ENCODE data around the gene POU3F1. TPM values are rescaled to one million over a fixed set of nuclear protein-coding genes. Genes with fewer than 3 reads are reported as not detected.

Gene POU3F1
- total RNA-seq, 1 donor: under 0.01 TPM

GRCh38 chr1:37997256-37998088 is 49.1 kb downstream of the POU3F1 start:
- peaks cover 36% of the 10 kb centered on the region for H3K4me1 ChIP-seq (ENCODE audit: insufficient read depth, low read length)
- no peaks in the 10 kb centered on the region for H3K27me3 ChIP-seq (ENCODE audit: insufficient read depth, low read length)
- TF ChIP-seq CTCF (IDR thresholded peaks at IDR 0.05; ENCODE audit: extremely low read depth, low read depth, low read length): no peak
- H3K9me3 ChIP-seq (ENCODE audit: low read depth, low read length): no peaks in the 10 kb centered on the region
- H3K27ac ChIP-seq (ENCODE audit: low read depth, low read length): no peak overlapping the region
- H3K79me2 ChIP-seq (ENCODE audit: insufficient read depth, low read length): peaks cover 35% of the 10 kb centered on the region
- H3K36me3 ChIP-seq (ENCODE audit: insufficient read depth, low read length): peaks cover 31% of the 10 kb centered on the region
- no peak overlapping the region for H3K4me3 ChIP-seq (ENCODE audit: insufficient read depth, low read length)
- no peak overlapping the region for H3K4me2 ChIP-seq (ENCODE audit: insufficient read depth, low read length)
- no peak overlapping the region for H2AFZ ChIP-seq (ENCODE audit: low read length)
- DNase-seq (ENCODE audit: insufficient read length, low spot score, missing footprints): peak; percentile 54
- no peaks in the 10 kb centered on the region for H4K20me1 ChIP-seq (ENCODE audit: insufficient read depth, low read length)

- Histone ChIP-seq H4K20me1 (ENCODE audit: insufficient read depth, low read length) (no peaks in the 10 kb centered on the region), H2AFZ (ENCODE audit: low read length) (peak overlapping the region; percentile 72), H3K79me2 (ENCODE audit: insufficient read depth, low read length) (peaks cover 25% of the 10 kb centered on the region), H3K27ac (ENCODE audit: low read depth, low read length) (no peak overlapping the region), H3K4me2 (ENCODE audit: insufficient read depth, low read length) (peak overlapping the region; percentile 84), H3K4me1 (ENCODE audit: insufficient read depth, low read length) (peaks cover 25% of the 10 kb centered on the region), H3K36me3 (ENCODE audit: insufficient read depth, low read length) (peaks cover 31% of the 10 kb centered on the region), H3K4me3 (ENCODE audit: insufficient read depth, low read length) (peak overlapping the region; percentile 70), H3K9me3 (ENCODE audit: low read depth, low read length) (no peaks in the 10 kb centered on the region), H3K27me3 (ENCODE audit: insufficient read depth, low read length) (no peaks in the 10 kb centered on the region)
- TF ChIP-seq CTCF (IDR thresholded peaks at IDR 0.05; ENCODE audit: extremely low read depth, low read depth, low read length): no peak
- DNase-seq (ENCODE audit: insufficient read length, low spot score, missing footprints): peak; percentile 93
These were observed 50.7 kb downstream of the POU3F1 start for GRCh38 chr1:37995751-37996345.

GRCh38 chr1:37994886-37995566 is 51.6 kb downstream of the POU3F1 start:
- Histone ChIP-seq H2AFZ (ENCODE audit: low read length) (no peak overlapping the region), H4K20me1 (ENCODE audit: insufficient read depth, low read length) (no peaks in the 10 kb centered on the region), H3K9me3 (ENCODE audit: low read depth, low read length) (no peaks in the 10 kb centered on the region), H3K4me3 (ENCODE audit: insufficient read depth, low read length) (no peak overlapping the region), H3K4me1 (ENCODE audit: insufficient read depth, low read length) (peaks cover 17% of the 10 kb centered on the region), H3K27ac (ENCODE audit: low read depth, low read length) (no peak overlapping the region), H3K79me2 (ENCODE audit: insufficient read depth, low read length) (peaks cover 25% of the 10 kb centered on the region), H3K4me2 (ENCODE audit: insufficient read depth, low read length) (no peak overlapping the region), H3K27me3 (ENCODE audit: insufficient read depth, low read length) (no peaks in the 10 kb centered on the region), H3K36me3 (ENCODE audit: insufficient read depth, low read length) (peaks cover 31% of the 10 kb centered on the region)
- peak; percentile 41 for DNase-seq (ENCODE audit: insufficient read length, low spot score, missing footprints)
- TF ChIP-seq CTCF (IDR thresholded peaks at IDR 0.05; ENCODE audit: extremely low read depth, low read depth, low read length): no peak

Small RNA genes within 50 kb of the gene (small RNA-seq; reads per million reads assigned to genes)
- not detected for gene MIR3659

Other genes starting within 250 kb of the POU3F1 start
- gene C1orf122, start 239.0 kb downstream of the POU3F1 start, total RNA-seq: 11.6 and 12.1 TPM in 2 replicates
- gene YRDC, start 238.6 kb downstream of the POU3F1 start, total RNA-seq: 8.3 and 8.5 TPM in 2 replicates
- gene MTF1, start 187.2 kb downstream of the POU3F1 start, total RNA-seq: 4.1 and 4.3 TPM in 2 replicates
- 39.4 and 48.6 TPM in 2 replicates for gene INPP5B, start 99.7 kb downstream of the POU3F1 start, total RNA-seq
- 68.7 and 76.7 TPM in 2 replicates for gene SF3A3, start 56.8 kb downstream of the POU3F1 start, total RNA-seq
- gene FHL3, start 41.3 kb downstream of the POU3F1 start, total RNA-seq: 21.4 and 25.6 TPM in 2 replicates
- gene UTP11, start 34.1 kb downstream of the POU3F1 start, total RNA-seq: 38.7 and 39.8 TPM in 2 replicates

All from osteoblast (primary cell).